Peyer's patch (tissue), 4 donors: Measurements from ENCODE around the gene TBXT.

Experiments used
- CTCF ChIP-seq, 6 experiments: fragments of 450-650 bp in 4 of 6; fragments of 200-600 bp in 2 of 6; sonication (generic) in 1 of 6; IDR thresholded peaks; one replicate each; pipeline ENCODE4 v1.5.1; 2017 to 2019; ENCODE audit warnings: antibody characterized with exemption in 6 of 6, mild to moderate bottlenecking in 3 of 6, moderate library complexity in 1 of 6
- POLR2A ChIP-seq, 2 donors: fragments of 450-650 bp; IDR thresholded peaks; one replicate each; pipeline ENCODE4 v1.5.1; 2017; ENCODE audit warnings: antibody characterized with exemption in 2 of 2, mild to moderate bottlenecking in 2 of 2, moderate library complexity in 2 of 2

DNA sequence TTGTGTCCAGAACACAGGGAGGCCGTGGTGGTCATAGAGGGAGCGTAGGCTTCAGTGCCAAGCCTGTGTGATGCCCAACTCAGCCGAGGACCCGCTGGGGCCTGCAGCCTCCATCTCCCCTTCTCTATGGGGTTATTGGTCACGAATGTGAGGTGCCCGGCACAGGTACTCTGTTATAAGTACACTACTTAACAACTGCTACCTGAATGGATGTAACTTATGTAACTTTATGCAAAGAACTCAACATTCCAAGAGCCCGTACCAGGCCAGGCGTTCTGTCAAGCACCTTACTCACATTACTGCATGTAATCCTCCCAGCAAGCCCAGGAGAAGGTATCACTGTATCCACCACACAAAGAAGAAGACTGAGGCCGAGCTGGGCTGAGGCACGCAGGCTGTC is 24.5 kb upstream of the TBXT start:
- no peak for TF ChIP-seq CTCF (IDR thresholded peaks at IDR 0.05)
- TF ChIP-seq POLR2A (IDR thresholded peaks at IDR 0.05), result no peak
